ENCODE measurements around the gene SLC9A8. TPM values are rescaled to one million over a fixed set of nuclear protein-coding genes. Genes with fewer than 3 reads are reported as not detected.

Gene SLC9A8
- polyA plus RNA-seq, 1 donor from 2014 or later: 6.7 TPM

- H2AFZ ChIP-seq (ENCODE audit: low read depth, low read length): no peak overlapping the region
- H3K9ac ChIP-seq (ENCODE audit: low read length): peak overlapping the region; percentile 96
- no peaks in the 10 kb centered on the region for H3K36me3 ChIP-seq (ENCODE audit: insufficient read depth, low read length)
- H4K20me1 ChIP-seq (ENCODE audit: insufficient read depth): no peaks in the 10 kb centered on the region
- H3K9me2 ChIP-seq (ENCODE audit: insufficient read depth, low read length): no peaks in the 10 kb centered on the region
- H3F3A ChIP-seq (ENCODE audit: insufficient read depth, low read length, poor library complexity, severe bottlenecking): no peaks in the 10 kb centered on the region
- H3K9me3 ChIP-seq (ENCODE audit: low read length): no peaks in the 10 kb centered on the region
- no peak overlapping the region for H3K27ac ChIP-seq (ENCODE audit: low read length)
- TF ChIP-seq POLR2AphosphoS5 (IDR thresholded peaks at IDR 0.05) (no peak), SMC3 (conservative IDR thresholded peaks at IDR 0.05; ENCODE audit: poor library complexity) (no peak), EZH2 (IDR thresholded peaks at IDR 0.05; ENCODE audit: borderline replicate concordance, insufficient read depth, low read length, poor library complexity, severe bottlenecking) (no peak)
- H3K27me3 ChIP-seq (ENCODE audit: insufficient read depth, low read depth, low read length): no peaks in the 10 kb centered on the region
- H3K4me2 ChIP-seq (ENCODE audit: low read length): no peak overlapping the region
- H3K4me3 ChIP-seq (ENCODE audit: low read length): peak overlapping the region; percentile 88
- peaks cover 36% of the 10 kb centered on the region for H3K79me2 ChIP-seq (replicated peaks; ENCODE audit: insufficient read depth, low read length)
Measured at GRCh38 chr20:49913399-49914047, 100.9 kb downstream of the SLC9A8 start.

GRCh38 chr20:49914310-49915117 lies 101.9 kb downstream of the SLC9A8 start:
- Histone ChIP-seq H3K4me3 (ENCODE audit: low read length) (peak overlapping the region; percentile 88), H3K27me3 (ENCODE audit: insufficient read depth, low read depth, low read length) (no peaks in the 10 kb centered on the region), H3K9me3 (ENCODE audit: low read length) (no peaks in the 10 kb centered on the region), H3K9me2 (ENCODE audit: insufficient read depth, low read length) (no peaks in the 10 kb centered on the region), H3K36me3 (ENCODE audit: insufficient read depth, low read length) (no peaks in the 10 kb centered on the region), H3K79me2 (replicated peaks; ENCODE audit: insufficient read depth, low read length) (peaks cover 36% of the 10 kb centered on the region), H3K27ac (ENCODE audit: low read length) (peak overlapping the region; percentile 99), H3K9ac (ENCODE audit: low read length) (peak overlapping the region; percentile 96), H3F3A (ENCODE audit: insufficient read depth, low read length, poor library complexity, severe bottlenecking) (no peaks in the 10 kb centered on the region), H4K20me1 (ENCODE audit: insufficient read depth) (no peaks in the 10 kb centered on the region), H2AFZ (ENCODE audit: low read depth, low read length) (peak overlapping the region; percentile 94), H3K4me2 (ENCODE audit: low read length) (peak overlapping the region; percentile 83)
- TF ChIP-seq RAD21 (conservative IDR thresholded peaks at IDR 0.05) (no peak), REST (IDR thresholded peaks at IDR 0.05; ENCODE audit: borderline replicate concordance) (no peak), POLR2AphosphoS5 (IDR thresholded peaks at IDR 0.05) (no peak), TAF1 (IDR thresholded peaks at IDR 0.05; ENCODE audit: low read depth) (no peak), MXI1 (conservative IDR thresholded peaks at IDR 0.05; ENCODE audit: poor library complexity, severe bottlenecking) (no peak), SMC3 (conservative IDR thresholded peaks at IDR 0.05; ENCODE audit: poor library complexity) (no peak), EZH2 (IDR thresholded peaks at IDR 0.05; ENCODE audit: borderline replicate concordance, insufficient read depth, low read length, poor library complexity, severe bottlenecking) (no peak), CTCF (IDR thresholded peaks at IDR 0.05; ENCODE audit: poor library complexity, severe bottlenecking) (no peak), EP300 (conservative IDR thresholded peaks at IDR 0.05; ENCODE audit: poor library complexity, severe bottlenecking) (no peak)

Measured in neural cell (in vitro differentiated cells).